ENCODE data around the gene NXF1. TPM values are rescaled to one million over a fixed set of nuclear protein-coding genes. Genes with fewer than 3 reads are reported as not detected.

NXF1 gene
- total RNA-seq, 1 experiment from 2014 or later = 69.0 TPM

DNA sequence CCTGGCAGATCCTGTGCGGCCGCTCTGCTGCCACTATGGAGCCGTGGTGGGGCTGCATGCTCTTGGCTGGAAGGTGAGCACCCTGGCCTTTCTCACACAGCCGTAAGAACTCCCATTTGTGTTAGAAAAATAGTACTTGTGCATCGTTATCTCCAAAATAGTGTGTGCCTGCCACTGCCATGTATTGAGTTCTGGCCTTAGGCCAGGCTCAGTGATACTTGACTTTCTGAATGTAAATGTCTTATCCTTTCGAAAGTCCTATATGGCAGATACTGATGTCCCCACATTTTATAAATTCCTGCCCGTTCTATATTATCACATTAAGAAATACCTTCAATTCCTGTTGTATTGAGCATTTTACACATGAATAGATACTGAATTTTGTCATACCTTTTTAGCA, 22.5 kb downstream of the NXF1 start:
- H2BK5ac ChIP-seq (ENCODE audit: insufficient read length, low read length) = no peak overlapping the region
- TF ChIP-seq, protein P1, sequence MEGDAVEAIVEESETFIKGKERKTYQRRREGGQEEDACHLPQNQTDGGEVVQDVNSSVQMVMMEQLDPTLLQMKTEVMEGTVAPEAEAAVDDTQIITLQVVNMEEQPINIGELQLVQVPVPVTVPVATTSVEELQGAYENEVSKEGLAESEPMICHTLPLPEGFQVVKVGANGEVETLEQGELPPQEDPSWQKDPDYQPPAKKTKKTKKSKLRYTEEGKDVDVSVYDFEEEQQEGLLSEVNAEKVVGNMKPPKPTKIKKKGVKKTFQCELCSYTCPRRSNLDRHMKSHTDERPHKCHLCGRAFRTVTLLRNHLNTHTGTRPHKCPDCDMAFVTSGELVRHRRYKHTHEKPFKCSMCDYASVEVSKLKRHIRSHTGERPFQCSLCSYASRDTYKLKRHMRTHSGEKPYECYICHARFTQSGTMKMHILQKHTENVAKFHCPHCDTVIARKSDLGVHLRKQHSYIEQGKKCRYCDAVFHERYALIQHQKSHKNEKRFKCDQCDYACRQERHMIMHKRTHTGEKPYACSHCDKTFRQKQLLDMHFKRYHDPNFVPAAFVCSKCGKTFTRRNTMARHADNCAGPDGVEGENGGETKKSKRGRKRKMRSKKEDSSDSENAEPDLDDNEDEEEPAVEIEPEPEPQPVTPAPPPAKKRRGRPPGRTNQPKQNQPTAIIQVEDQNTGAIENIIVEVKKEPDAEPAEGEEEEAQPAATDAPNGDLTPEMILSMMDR (conservative IDR thresholded peaks at IDR 0.05) = no peak
- peaks cover 3% of the 10 kb centered on the region for H3K23me2 ChIP-seq (ENCODE audit: insufficient read length, low read depth, low read length, poor library complexity, severe bottlenecking)
- no peak overlapping the region for H3K27ac Mint-ChIP-seq
- H3K4ac ChIP-seq (ENCODE audit: low read depth, low read length) = no peak overlapping the region
- H3K27me3 Mint-ChIP-seq (ENCODE audit: low read depth) = no peaks in the 10 kb centered on the region
- no peak overlapping the region for H2BK20ac ChIP-seq (ENCODE audit: low read depth, low read length, poor library complexity, severe bottlenecking)
- H2BK12ac ChIP-seq (ENCODE audit: insufficient read length, low read depth, low read length) = no peak overlapping the region
- peaks cover 29 to 66% (median 48%) of the 10 kb centered on the region in 3 experiments for H3K36me3 Mint-ChIP-seq (ENCODE audit: insufficient read depth in 1 of 3, low read depth in 3 of 3)
- no peaks in the 10 kb centered on the region for H3K9me3 Mint-ChIP-seq
- H3K4me1 ChIP-seq (ENCODE audit: insufficient read depth, low read length) = no peaks in the 10 kb centered on the region
- H3K9me3 ChIP-seq (ENCODE audit: control insufficient read depth, low read depth, low read length) = no peaks in the 10 kb centered on the region
- H3K4me2 ChIP-seq (ENCODE audit: insufficient read depth, insufficient read length, low read length) = no peak overlapping the region
- no peak overlapping the region for H4K8ac ChIP-seq (replicated peaks; ENCODE audit: insufficient read length, low read depth, low read length)
- H3K27ac ChIP-seq (ENCODE audit: insufficient read length, low read depth, low read length) = no peak overlapping the region
- peaks cover 4 to 9% of the 10 kb centered on the region in 2 experiments for H3K4me1 Mint-ChIP-seq
- no peak overlapping the region for H4K91ac ChIP-seq (ENCODE audit: insufficient read length, low read depth, low read length)
- H3K23ac ChIP-seq (ENCODE audit: insufficient read length, low read depth, low read length) = no peak overlapping the region
- H3K4me3 Mint-ChIP-seq = no peak overlapping the region
- H3K14ac ChIP-seq (ENCODE audit: insufficient read depth, low read length) = no peak overlapping the region
- no peak overlapping the region for H4K5ac ChIP-seq (ENCODE audit: insufficient read length, low read depth, low read length)
- H3K79me2 ChIP-seq (ENCODE audit: insufficient read depth, low read length) = no peaks in the 10 kb centered on the region
- WGBS (ENCODE audit: extremely low coverage, insufficient read length, low lambda C conversion rate) = no CpG with 5 or more reads among the region's 7 CpGs
- no peak overlapping the region for H3K9ac ChIP-seq (ENCODE audit: extremely low read depth, insufficient read length, low read length)
- no peak overlapping the region for H2AK5ac ChIP-seq (ENCODE audit: insufficient read length, low read length)
- no peak overlapping the region for H2AFZ ChIP-seq (ENCODE audit: low read length)
- H3K79me1 ChIP-seq (ENCODE audit: insufficient read depth, low read depth, low read length, poor library complexity, severe bottlenecking) = no peaks in the 10 kb centered on the region
- no peaks in the 10 kb centered on the region for H3K27me3 ChIP-seq (ENCODE audit: insufficient read depth, low read length)
- H2BK15ac ChIP-seq (ENCODE audit: low read depth, low read length) = no peak overlapping the region
- H2BK120ac ChIP-seq (ENCODE audit: low read depth, low read length, poor library complexity, severe bottlenecking) = no peak overlapping the region
- DNase-seq = no peak
- H3T11ph ChIP-seq (ENCODE audit: low read length) = no peak overlapping the region
- no peak overlapping the region for H3K56ac ChIP-seq (ENCODE audit: insufficient read length, low read depth, low read length)
- no peaks in the 10 kb centered on the region for H4K20me1 ChIP-seq (ENCODE audit: control insufficient read depth, insufficient read depth, insufficient read length)
- H3K18ac ChIP-seq (ENCODE audit: insufficient read length, low read depth, low read length) = no peak overlapping the region
